HG03097 (cell line): ENCODE measurements around the gene C10orf105.

Experiments used
- ATAC-seq: cut with Tn5 transposase; IDR thresholded peaks from one replicate; pipeline ENCODE4 v1.9.1; 2021; ENCODE audit not compliant: unreplicated experiment, low FRiP score

C10orf105 gene

GRCh38 chr10:71752391-71753090 is 33.0 kb upstream of the C10orf105 start:
- no peak for ATAC-seq

- ATAC-seq: no peak
Measured at GRCh38 chr10:71751515-71752224, 32.1 kb upstream of the C10orf105 start.

- ATAC-seq: no peak
Measured at GRCh38 chr10:71750986-71751385, 31.4 kb upstream of the C10orf105 start.

GRCh38 chr10:71750124-71750841 is 30.7 kb upstream of the C10orf105 start:
- ATAC-seq: no peak

- ATAC-seq: no peak
Measured at GRCh38 chr10:71749396-71749795, 29.8 kb upstream of the C10orf105 start.

GRCh38 chr10:71748671-71749191 is 29.2 kb upstream of the C10orf105 start:
- peak; percentile 59 for ATAC-seq

- no peak for ATAC-seq
Measured at GRCh38 chr10:71747551-71748523, 28.3 kb upstream of the C10orf105 start.

GRCh38 chr10:71747039-71747531 is 27.5 kb upstream of the C10orf105 start:
- ATAC-seq: no peak

- ATAC-seq: no peak
Measured at GRCh38 chr10:71746344-71747037, 26.9 kb upstream of the C10orf105 start.

- ATAC-seq: no peak
Measured at GRCh38 chr10:71745664-71746250, 26.2 kb upstream of the C10orf105 start.

GRCh38 chr10:71744897-71745663 is 25.5 kb upstream of the C10orf105 start:
- no peak for ATAC-seq

GRCh38 chr10:71743866-71744265 is 24.3 kb upstream of the C10orf105 start:
- ATAC-seq: no peak

- no peak for ATAC-seq
Measured at GRCh38 chr10:71743089-71743838, 23.7 kb upstream of the C10orf105 start.

GRCh38 chr10:71742301-71743088 is 22.9 kb upstream of the C10orf105 start:
- no peak for ATAC-seq

- ATAC-seq: no peak
Measured at GRCh38 chr10:71741671-71742070, 22.1 kb upstream of the C10orf105 start.

GRCh38 chr10:71741029-71741428 is 21.5 kb upstream of the C10orf105 start:
- ATAC-seq: no peak
